Esophagus muscularis mucosa (tissue), 4 donors: ENCODE results near the gene RNGTT. TPM values are rescaled to one million over a fixed set of nuclear protein-coding genes. Genes with fewer than 3 reads are reported as not detected.

Experiments
- DNase-seq: peaks from one replicate; pipeline ENCODE4 v3.0.0-alpha.2; 2017; ENCODE audit errors: extremely low spot score
- H3K27ac ChIP-seq, 4 donors: fragments of 200-600 bp; sonication (generic); replicated peaks in 1 of 4; 1 replicate in 3 of 4; 2 replicates in 1 of 4; pipeline ENCODE4 v1.5.1; 2016 to 2019; ENCODE audit warnings: mild to moderate bottlenecking in 1 of 4
- H3K27me3 ChIP-seq, 4 donors: fragments of 200-600 bp; sonication (generic); one replicate each; pipeline versions ENCODE4 v1.5.1 to v1.6.0; 2016 to 2019
- H3K36me3 ChIP-seq, 4 donors: fragments of 200-600 bp; sonication (generic); one replicate each; pipeline ENCODE4 v1.5.1; 2016 to 2019
- H3K4me1 ChIP-seq, 4 donors: fragments of 200-600 bp; sonication (generic); one replicate each; pipeline ENCODE4 v1.5.1; 2016 to 2019
- H3K4me3 ChIP-seq, 4 donors: fragments of 200-600 bp; sonication (generic); 1 replicate in 2 of 4; 2 replicates in 2 of 4; pipeline ENCODE4 v1.5.1; 2016 to 2019; ENCODE audit warnings: mild to moderate bottlenecking in 4 of 4, moderate library complexity in 1 of 4
- H3K9me3 ChIP-seq, 4 donors: fragments of 200-600 bp; sonication (generic); 1 replicate in 3 of 4; 2 replicates in 1 of 4; pipeline ENCODE4 v1.5.1; 2016 to 2019
- CTCF ChIP-seq, 3 experiments: fragments of 200-600 bp in 2 of 3; fragments of 450-650 bp in 1 of 3; sonication (generic) in 2 of 3; IDR thresholded peaks; one replicate each; pipeline ENCODE4 v1.5.1; 2017 to 2019; ENCODE audit warnings: antibody characterized with exemption in 3 of 3, mild to moderate bottlenecking in 2 of 3, moderate library complexity in 1 of 3
- EP300 ChIP-seq: sonication (generic); formaldehyde crosslinking; IDR thresholded peaks from one replicate; pipeline ENCODE4 v1.6.1; 2017; ENCODE audit warnings: antibody characterized with exemption
- POLR2A ChIP-seq: fragments of 450-650 bp; IDR thresholded peaks from one replicate; pipeline ENCODE4 v1.6.1; 2017; ENCODE audit warnings: antibody characterized with exemption, moderate library complexity, mild to moderate bottlenecking, low read depth
- POLR2AphosphoS5 ChIP-seq, 2 donors: sonication (generic); formaldehyde crosslinking; IDR thresholded peaks; one replicate each; pipeline ENCODE4 v1.6.1; 2017; ENCODE audit warnings: antibody characterized with exemption in 2 of 2
- WGBS: methylation state at CpG from one replicate; pipeline ENCODE4 v1.1.5; 2018; 5-methylcytosine and 5-hydroxymethylcytosine counted together
- intact Hi-C: fragments of 100-400 bp; cut with DNase I; formaldehyde crosslinking; loops from one replicate; pipeline ENCODE4 v1.15.1; 2023
- total RNA-seq, 4 donors: library from RNA; depleted of rRNA; stranded (reverse); fragments of >200 nt; gene quantifications; one replicate each; pipeline versions ENCODE4 v1.1.0 to v1.2.1, GENCODE V29; 2016

The RNGTT gene
- total RNA-seq, 4 donors from 2014 or later = 10.7 to 13.9 (median 12.0) TPM

GRCh38 chr6:88565836-88566235, 397.6 kb downstream of the RNGTT start:
- Histone ChIP-seq H3K27ac (no peak overlapping the region), H3K4me3 (no peak overlapping the region), H3K27me3 (no peaks in the 10 kb centered on the region), H3K36me3 (no peaks in the 10 kb centered on the region), H3K9me3 (peaks cover 0 to 5% (median 2%) of the 10 kb centered on the region in 4 donors), H3K4me1 (peaks cover 5 to 16% (median 14%) of the 10 kb centered on the region in 4 donors)
- 86% methylated on average over 6 of the region's 6 CpGs for WGBS
- TF ChIP-seq EP300 (no peak), CTCF (IDR thresholded peaks at IDR 0.05) (no peak), POLR2A (no peak), POLR2AphosphoS5 (IDR thresholded peaks at IDR 0.05) (no peak)
- intact Hi-C loops = no loop called here
- peak; percentile 81 for DNase-seq

- no peaks in the 10 kb centered on the region for H3K27me3 ChIP-seq
- peak; percentile 72 for DNase-seq
- 94% methylated on average over 5 of the region's 7 CpGs for WGBS
- peaks cover 5 to 16% (median 14%) of the 10 kb centered on the region in 4 donors for H3K4me1 ChIP-seq
- no peak overlapping the region for H3K27ac ChIP-seq
- no peak for TF ChIP-seq POLR2AphosphoS5 (IDR thresholded peaks at IDR 0.05)
- no peak for TF ChIP-seq EP300
- no peak for TF ChIP-seq POLR2A
- no peak for TF ChIP-seq CTCF (IDR thresholded peaks at IDR 0.05)
- peaks cover 0 to 5% (median 2%) of the 10 kb centered on the region in 4 donors for H3K9me3 ChIP-seq
- intact Hi-C loops = no loop called here
- H3K4me3 ChIP-seq = no peak overlapping the region
- no peaks in the 10 kb centered on the region for H3K36me3 ChIP-seq
These were observed 398.0 kb downstream of the RNGTT start for GRCh38 chr6:88565409-88565811.

GRCh38 chr6:88563277-88563625, 400.2 kb downstream of the RNGTT start:
- intact Hi-C loops = no loop called here
- Histone ChIP-seq H3K36me3 (no peaks in the 10 kb centered on the region), H3K27ac (no peak overlapping the region), H3K4me1 (peaks cover 5 to 16% (median 14%) of the 10 kb centered on the region in 4 donors), H3K4me3 (no peak overlapping the region), H3K9me3 (no peaks in the 10 kb centered on the region), H3K27me3 (no peaks in the 10 kb centered on the region)
- TF ChIP-seq POLR2AphosphoS5 (IDR thresholded peaks at IDR 0.05) = no peak
- no peak for TF ChIP-seq CTCF (IDR thresholded peaks at IDR 0.05)
- TF ChIP-seq EP300 = no peak
- no peak for TF ChIP-seq POLR2A
- WGBS = 95% methylated on average over 8 of the region's 8 CpGs
- DNase-seq = peak; percentile 47

- TF ChIP-seq CTCF (IDR thresholded peaks at IDR 0.05) (no peak), POLR2A (no peak), EP300 (no peak), POLR2AphosphoS5 (IDR thresholded peaks at IDR 0.05) (no peak)
- intact Hi-C loops = no loop called here
- no peaks in the 10 kb centered on the region for H3K36me3 ChIP-seq
- WGBS = 85% methylated on average over 18 of the region's 18 CpGs
- peak overlapping the region in 1 of 4 donors; percentile 13 for H3K27ac ChIP-seq
- DNase-seq = peak; percentile 70
- peaks cover 5 to 16% (median 14%) of the 10 kb centered on the region in 4 donors for H3K4me1 ChIP-seq
- H3K27me3 ChIP-seq = no peaks in the 10 kb centered on the region
- no peak overlapping the region for H3K4me3 ChIP-seq
- no peaks in the 10 kb centered on the region for H3K9me3 ChIP-seq
These were observed 400.8 kb downstream of the RNGTT start for GRCh38 chr6:88562353-88563276.
